H9 (cell line): Measurements from ENCODE around the gene FUCA1. TPM values are rescaled to one million over a fixed set of nuclear protein-coding genes. Genes with fewer than 3 reads are reported as not detected.
"Not testable (repeated sequence)": the region's sequence is repeated elsewhere in the genome, so short reads cannot be mapped to it uniquely, and the experiment has no call there.

Experiments used
- DNase-seq: peaks from one replicate; pipeline ENCODE4 v3.0.0-alpha.2; 2017
- H2AFZ ChIP-seq: one replicate; pipeline ENCODE4 v1.6.1; 2013; ENCODE audit warnings: mild to moderate bottlenecking, low read length, control low read depth, moderate library complexity
- H2AK5ac ChIP-seq: 2 replicates; pipeline ENCODE4 v1.6.1; 2013; ENCODE audit warnings: low read length, control low read depth, mixed read lengths; ENCODE audit not compliant: insufficient read length
- H2BK120ac ChIP-seq: one replicate; pipeline ENCODE4 v1.6.1; 2013; ENCODE audit warnings: low read depth, mild to moderate bottlenecking, low read length, control low read depth, inconsistent platforms; ENCODE audit not compliant: poor library complexity, severe bottlenecking
- H2BK12ac ChIP-seq: 2 replicates; pipeline ENCODE4 v1.6.1; 2013; ENCODE audit warnings: low read length, control low read depth, mixed read lengths, low read depth; ENCODE audit not compliant: insufficient read length
- H2BK15ac ChIP-seq: 2 replicates; pipeline ENCODE4 v1.6.1; 2013; ENCODE audit warnings: low read depth, low read length, control low read depth
- H2BK20ac ChIP-seq: one replicate; pipeline ENCODE4 v1.6.1; 2013; ENCODE audit warnings: low read depth, mild to moderate bottlenecking, low read length, control low read depth, inconsistent platforms; ENCODE audit not compliant: poor library complexity, severe bottlenecking
- H2BK5ac ChIP-seq: 2 replicates; pipeline ENCODE4 v1.6.1; 2013; ENCODE audit warnings: low read length, control low read depth, mixed read lengths; ENCODE audit not compliant: insufficient read length
- H3K14ac ChIP-seq: 2 replicates; pipeline ENCODE4 v1.6.1; 2013; ENCODE audit warnings: low read length, control low read depth; ENCODE audit not compliant: insufficient read depth
- H3K18ac ChIP-seq: 2 replicates; pipeline ENCODE4 v1.6.1; 2013; ENCODE audit warnings: low read depth, mild to moderate bottlenecking, mixed read lengths, low read length, control low read depth; ENCODE audit not compliant: insufficient read length
- H3K23ac ChIP-seq: 2 replicates; pipeline ENCODE4 v1.6.1; 2013; ENCODE audit warnings: low read length, control low read depth, mixed read lengths, low read depth; ENCODE audit not compliant: insufficient read length
- H3K23me2 ChIP-seq: 2 replicates; pipeline ENCODE4 v1.6.1; 2013; ENCODE audit warnings: low read depth, mild to moderate bottlenecking, mixed read lengths, low read length, control low read depth; ENCODE audit not compliant: insufficient read length, poor library complexity, severe bottlenecking
- H3K27ac ChIP-seq: 2 replicates; pipeline ENCODE4 v1.5.1; 2013; ENCODE audit warnings: low read length, control low read depth, mixed read lengths, low read depth; ENCODE audit not compliant: insufficient read length
- H3K27me3 ChIP-seq: 2 replicates; pipeline ENCODE4 v1.6.1; 2013; ENCODE audit warnings: low read length, control low read depth, inconsistent platforms; ENCODE audit not compliant: insufficient read depth
- H3K4ac ChIP-seq: 2 replicates; pipeline ENCODE4 v1.6.1; 2013; ENCODE audit warnings: low read depth, mild to moderate bottlenecking, control low read depth, inconsistent platforms, low read length, moderate library complexity
- H3K4me1 ChIP-seq: 2 replicates; pipeline ENCODE4 v1.6.1; 2013; ENCODE audit warnings: low read length, control low read depth, inconsistent platforms; ENCODE audit not compliant: insufficient read depth
- H3K4me2 ChIP-seq: 2 replicates; pipeline ENCODE4 v1.6.1; 2013; ENCODE audit warnings: low read length, control low read depth, mixed read lengths; ENCODE audit not compliant: insufficient read length, insufficient read depth
- H3K56ac ChIP-seq: 2 replicates; pipeline ENCODE4 v1.6.1; 2013; ENCODE audit warnings: low read depth, mild to moderate bottlenecking, mixed read lengths, low read length, control low read depth; ENCODE audit not compliant: insufficient read length
- H3K79me1 ChIP-seq: 2 replicates; pipeline ENCODE4 v1.6.1; 2013; ENCODE audit warnings: low read depth, mild to moderate bottlenecking, moderate library complexity, low read length, control low read depth, inconsistent platforms; ENCODE audit not compliant: insufficient read depth, poor library complexity, severe bottlenecking
- H3K79me2 ChIP-seq: 2 replicates; pipeline ENCODE4 v1.6.1; 2013; ENCODE audit warnings: low read length, control low read depth, inconsistent platforms; ENCODE audit not compliant: insufficient read depth
- H3K9ac ChIP-seq: 2 replicates; pipeline ENCODE4 v1.6.1; 2013; ENCODE audit warnings: low read length, control low read depth, mixed read lengths; ENCODE audit not compliant: insufficient read length; ENCODE audit errors: extremely low read depth
- H3K9me3 ChIP-seq: one replicate; pipeline ENCODE4 v1.6.1; 2013; ENCODE audit warnings: low read depth, low read length, inconsistent platforms; ENCODE audit not compliant: control insufficient read depth
- H3T11ph ChIP-seq: one replicate; pipeline ENCODE4 v1.6.1; 2013; ENCODE audit warnings: mild to moderate bottlenecking, low read length, control low read depth, inconsistent platforms
- H4K20me1 ChIP-seq: one replicate; pipeline ENCODE4 v1.6.1; 2013; ENCODE audit not compliant: control insufficient read depth, insufficient read length, insufficient read depth
- H4K5ac ChIP-seq: 2 replicates; pipeline ENCODE4 v1.6.1; 2013; ENCODE audit warnings: low read depth, mild to moderate bottlenecking, mixed read lengths, low read length, control low read depth; ENCODE audit not compliant: insufficient read length
- H4K8ac ChIP-seq: replicated peaks from 2 replicates; pipeline ENCODE4 v1.6.1; 2013; ENCODE audit warnings: low read length, control low read depth, mixed read lengths, low read depth; ENCODE audit not compliant: insufficient read length
- H4K91ac ChIP-seq: 2 replicates; pipeline ENCODE4 v1.6.1; 2013; ENCODE audit warnings: low read depth, mild to moderate bottlenecking, moderate library complexity, mixed read lengths, low read length, control low read depth; ENCODE audit not compliant: insufficient read length
- H3K27ac Mint-ChIP-seq, 3 experiments: 2 replicates in 2 of 3; 3 replicates in 1 of 3; pipeline ENCODE4 v1.8.0; 2020 to 2021; ENCODE audit warnings: mixed read lengths in 3 of 3, mild to moderate bottlenecking in 1 of 3, moderate library complexity in 1 of 3
- H3K27me3 Mint-ChIP-seq: 2 replicates; pipeline ENCODE4 v1.8.0; 2021; ENCODE audit warnings: low read depth, mild to moderate bottlenecking, moderate library complexity, mixed read lengths
- H3K36me3 Mint-ChIP-seq, 3 experiments: 2 replicates in 2 of 3; 3 replicates in 1 of 3; pipeline ENCODE4 v1.8.0; 2020 to 2021; ENCODE audit warnings: low read depth in 3 of 3, mixed read lengths in 3 of 3; ENCODE audit not compliant: insufficient read depth in 1 of 3
- H3K4me1 Mint-ChIP-seq, 2 experiments: 2 replicates each; pipeline ENCODE4 v1.8.0; 2020; ENCODE audit warnings: mixed read lengths in 2 of 2
- H3K4me3 Mint-ChIP-seq, 2 experiments: 2 replicates in 1 of 2; 3 replicates in 1 of 2; pipeline ENCODE4 v1.8.0; 2020 to 2021; ENCODE audit warnings: mild to moderate bottlenecking in 2 of 2, mixed read lengths in 2 of 2, moderate library complexity in 1 of 2
- H3K9me3 Mint-ChIP-seq, 2 experiments: 2 replicates in 1 of 2; 3 replicates in 1 of 2; pipeline ENCODE4 v1.8.0; 2020; ENCODE audit warnings: mild to moderate bottlenecking in 2 of 2, mixed read lengths in 2 of 2, moderate library complexity in 1 of 2
- total RNA-seq: library from RNA; stranded (reverse); gene quantifications from 2 replicates; pipeline ENCODE4 v1.2.1, GENCODE V29; 2021

FUCA1 gene
- total RNA-seq, 1 experiment from 2014 or later = 9.1 TPM

GRCh38 chr1:23851406-23851805, 16.7 kb downstream of the FUCA1 start:
- not testable (repeated sequence) for H3K9ac ChIP-seq, H3K27me3 ChIP-seq, DNase-seq, H3K18ac ChIP-seq, H2AK5ac ChIP-seq, H3K79me1 ChIP-seq, H3K14ac ChIP-seq, H3K27ac ChIP-seq, H3T11ph ChIP-seq, H3K27me3 Mint-ChIP-seq, H4K20me1 ChIP-seq, H3K4ac ChIP-seq, H4K5ac ChIP-seq, H3K4me3 Mint-ChIP-seq, H4K8ac ChIP-seq, H3K23ac ChIP-seq, H2BK20ac ChIP-seq, H3K9me3 ChIP-seq, H3K56ac ChIP-seq, H2AFZ ChIP-seq, H3K4me1 ChIP-seq, H3K79me2 ChIP-seq, H3K23me2 ChIP-seq, H2BK120ac ChIP-seq, H4K91ac ChIP-seq, H2BK12ac ChIP-seq, H2BK15ac ChIP-seq, H2BK5ac ChIP-seq, H3K4me1 Mint-ChIP-seq, H3K4me2 ChIP-seq, H3K27ac Mint-ChIP-seq
- Mint-ChIP-seq H3K9me3 (peaks cover 18 to 25% of the 10 kb centered on the region in 2 experiments), H3K36me3 (peaks cover 24 to 39% (median 26%) of the 10 kb centered on the region in 3 experiments)
